Stimulated activated CD4-positive, alpha-beta T cell treated with anti-CD3 and anti-CD28 coated beads, TNF-alpha, amount 100 ng/mL, for 4 hours (primary cell): Measurements from ENCODE around the gene EMC1.
A peak's percentile ranks its signal among the peaks of the same experiment; 100 is the strongest.
"Not testable (repeated sequence)": the region's sequence is repeated elsewhere in the genome, so short reads cannot be mapped to it uniquely, and the experiment has no call there.

ENCODE experiments used
- DNase-seq, 3 experiments: peaks; one replicate each; pipeline ENCODE4 v3.0.0-alpha.2; 2020; ENCODE audit warnings: low read depth in 3 of 3

Gene EMC1

DNA sequence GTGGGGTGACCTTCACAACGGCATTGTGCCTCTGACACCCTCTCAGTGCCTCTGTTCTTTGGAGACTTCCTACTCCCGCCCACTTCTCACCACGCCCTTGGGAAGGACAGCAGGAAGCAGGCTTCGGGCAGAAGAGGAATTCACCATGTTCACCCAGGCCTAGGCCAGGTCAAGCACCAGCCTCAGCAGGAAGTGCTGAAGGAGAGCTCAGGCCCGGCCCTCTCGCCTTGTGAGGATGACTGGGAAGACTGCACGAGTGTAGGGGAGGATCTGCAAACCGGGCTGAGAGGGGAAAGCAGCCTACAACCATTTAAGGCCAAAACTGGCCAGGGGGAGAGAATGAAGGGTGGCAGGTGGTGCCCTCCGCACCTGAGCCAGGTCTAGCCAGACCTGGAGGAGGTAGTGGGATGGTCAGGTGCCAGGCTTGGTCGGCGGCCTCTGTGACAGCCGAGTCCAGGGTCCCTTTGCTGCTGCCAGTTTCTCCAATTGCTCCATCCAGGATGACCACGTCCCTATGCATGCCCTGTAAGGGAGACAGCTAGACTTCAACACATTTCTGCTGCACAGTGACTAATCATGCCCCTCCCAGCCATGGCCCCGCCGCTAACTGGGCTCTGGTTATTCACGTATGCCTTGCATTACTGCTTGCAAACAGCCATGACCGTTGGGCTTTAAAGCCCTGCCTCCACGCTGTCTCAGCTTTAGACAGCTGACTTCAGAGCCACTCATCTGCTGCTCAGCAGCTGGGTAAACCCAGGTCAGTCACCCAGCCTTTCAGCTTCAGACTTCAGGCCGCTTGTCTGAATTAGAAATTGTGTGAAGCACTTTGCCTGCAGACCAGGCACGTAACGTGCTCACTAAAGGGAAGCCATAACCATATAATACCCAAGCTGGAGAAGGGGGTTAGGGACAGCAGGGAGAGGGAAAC is 9.2 kb upstream of the EMC1 start:
- DNase-seq: no peak

DNA sequence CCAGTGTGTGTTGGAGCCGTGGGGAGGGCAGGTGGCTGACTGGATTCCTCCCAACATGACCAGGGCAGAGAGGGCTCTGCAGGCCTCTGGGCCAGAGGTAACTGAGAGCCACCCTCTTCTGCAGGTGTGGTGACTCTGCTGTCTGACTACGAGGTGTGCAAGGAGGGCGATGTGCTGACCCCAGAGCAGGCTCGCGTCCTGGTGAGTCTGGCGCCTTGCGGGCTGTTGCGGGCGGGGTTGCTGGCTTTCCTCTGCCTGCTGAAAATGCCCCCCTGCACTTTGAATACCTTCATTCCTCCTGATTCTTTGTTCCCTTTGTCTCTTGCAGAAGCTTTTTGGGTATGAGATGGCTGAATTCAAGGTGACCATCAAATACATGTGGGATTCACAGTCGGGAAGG is 7.0 kb upstream of the EMC1 start:
- DNase-seq: no peak

DNA sequence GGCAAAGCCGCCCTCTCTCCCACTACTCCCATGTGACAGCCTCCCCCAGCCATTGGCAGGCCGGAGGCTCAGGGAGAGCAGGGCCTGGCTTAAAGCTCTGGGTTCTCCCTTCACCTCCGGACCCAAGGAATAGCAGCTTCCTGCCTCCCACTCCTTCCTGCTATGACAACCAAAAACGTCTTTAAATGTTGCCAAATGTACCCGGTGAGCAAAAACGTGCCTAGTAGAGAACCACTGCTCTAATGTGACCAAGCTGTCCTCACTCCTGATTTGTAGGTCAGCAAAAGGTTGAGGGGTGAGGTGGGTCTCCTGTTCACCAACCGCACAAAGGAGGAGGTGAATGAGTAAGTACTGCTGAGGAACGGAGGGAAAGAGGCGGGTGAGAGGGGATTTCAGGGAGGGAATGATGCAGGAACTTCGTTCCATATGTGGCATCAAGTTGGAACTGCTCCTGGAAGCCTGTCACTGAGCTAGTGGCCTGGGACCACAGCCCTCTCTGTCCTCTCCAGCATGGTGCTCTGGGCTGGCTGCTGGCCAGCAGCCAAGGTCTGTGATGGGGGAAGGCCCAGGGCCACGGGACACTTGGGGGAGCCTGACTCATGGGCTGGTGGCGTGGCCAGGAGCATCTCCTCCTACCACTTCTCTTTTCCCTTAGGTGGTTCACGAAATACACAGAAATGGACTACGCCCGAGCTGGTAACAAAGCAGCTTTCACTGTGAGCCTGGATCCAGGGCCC is 6.0 kb upstream of the EMC1 start:
- no peak for DNase-seq

- not testable (repeated sequence) for DNase-seq
Measured at GRCh38 chr1:19256301-19256700, 5.0 kb upstream of the EMC1 start.

- no peak for DNase-seq
Measured at GRCh38 chr1:19255288-19255687, 4.0 kb upstream of the EMC1 start.

GRCh38 chr1:19254416-19254815 is 3.1 kb upstream of the EMC1 start:
- DNase-seq: no peak

DNA sequence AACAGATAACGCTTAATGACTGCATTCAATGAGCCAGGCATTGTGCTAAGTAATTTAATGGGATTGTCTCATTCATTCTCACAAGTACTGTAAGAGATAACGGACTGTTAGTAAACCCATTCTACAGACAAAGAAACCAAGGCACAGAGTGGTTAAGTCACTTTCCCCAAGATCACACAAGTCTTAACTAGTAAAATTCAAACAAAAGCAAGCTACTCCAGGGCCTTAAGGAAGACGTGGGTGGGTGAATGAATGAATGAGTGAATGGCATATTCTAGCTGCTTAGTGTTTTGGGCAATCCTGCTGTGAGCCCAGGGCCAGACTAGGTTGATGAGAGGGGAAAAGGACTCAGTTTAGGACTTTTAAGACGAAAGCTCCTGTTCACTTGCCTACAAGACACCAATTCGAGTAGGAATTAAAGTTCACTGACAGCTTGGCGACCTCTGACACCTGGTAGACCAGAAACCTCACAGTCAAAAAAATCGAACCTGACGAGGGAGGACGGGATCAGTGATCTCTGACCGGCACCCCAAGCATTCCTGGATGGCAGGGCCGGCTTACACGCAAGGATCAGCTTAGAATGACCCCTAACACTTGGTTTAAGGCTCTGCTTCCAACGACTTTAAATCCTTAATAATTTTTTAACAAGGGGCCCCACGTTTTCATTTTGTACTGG is 557 bp downstream of the EMC1 start:
- DNase-seq: no peak

- peak; percentile 41 to 46 (median 44) for DNase-seq
Measured at GRCh38 chr1:19240673-19241538, 10.4 kb downstream of the EMC1 start.

DNA sequence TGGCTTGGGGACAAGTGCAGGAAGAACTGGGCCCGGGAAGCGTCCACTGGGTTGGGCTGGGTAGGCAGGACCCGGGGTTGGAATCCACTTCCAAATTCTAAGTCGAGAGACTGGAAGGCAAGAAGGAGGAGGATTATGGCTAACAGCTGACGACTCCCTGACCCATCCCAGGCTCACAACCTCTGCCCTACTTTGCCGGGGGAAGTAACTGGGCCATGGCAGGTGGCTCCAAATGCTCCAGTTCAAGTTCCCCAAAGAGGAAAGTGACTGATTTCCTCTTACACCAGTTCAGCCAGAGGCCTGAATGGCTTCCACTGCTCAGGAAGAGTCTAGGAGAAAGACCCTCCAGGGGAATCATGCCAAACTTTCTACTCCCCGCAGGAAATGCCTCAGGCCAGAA is 11.4 kb downstream of the EMC1 start:
- DNase-seq: no peak

GRCh38 chr1:19234224-19234623 is 17.1 kb downstream of the EMC1 start:
- no peak for DNase-seq

DNA sequence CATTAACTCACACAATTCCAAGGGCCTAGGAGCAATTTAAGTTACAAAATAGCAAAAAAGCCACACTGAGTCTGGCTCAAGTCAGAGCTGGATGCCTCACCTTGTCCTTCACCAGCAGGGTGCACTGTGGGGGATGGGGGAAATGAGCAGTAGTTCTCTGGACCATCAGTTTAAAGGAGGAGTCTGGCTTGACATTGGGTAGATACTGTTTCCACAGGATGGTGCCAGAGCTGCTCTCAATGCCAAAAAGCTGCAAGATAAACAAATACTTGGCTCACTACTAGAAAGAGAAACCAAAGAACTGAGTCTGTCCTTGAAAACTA is 18.8 kb downstream of the EMC1 start:
- DNase-seq: no peak

- not testable (repeated sequence) for DNase-seq
Measured at GRCh38 chr1:19231736-19232523, 19.4 kb downstream of the EMC1 start.

DNA sequence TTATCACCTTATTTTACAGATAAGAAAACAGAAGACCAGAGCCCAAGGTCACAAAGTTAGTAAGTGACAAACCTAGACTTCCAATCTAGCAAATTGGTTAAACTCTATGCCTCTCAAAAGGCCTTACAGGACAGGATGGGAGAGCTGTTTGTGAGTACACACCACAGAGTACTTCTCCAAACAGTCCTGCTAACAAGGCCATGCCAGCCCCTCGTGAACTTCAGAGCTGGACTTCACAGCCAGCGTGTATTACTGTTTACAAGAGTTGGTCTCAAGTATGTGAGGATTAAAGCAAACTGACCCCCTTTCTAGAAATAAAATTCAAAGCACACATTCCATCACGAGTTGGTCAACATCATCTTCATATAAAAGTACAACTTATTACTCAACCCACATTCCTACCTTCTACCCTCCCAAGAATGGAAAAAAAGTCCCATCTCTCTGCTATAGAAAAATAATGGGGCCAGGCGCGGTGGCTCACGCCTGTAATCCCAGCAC is 21.4 kb downstream of the EMC1 start:
- DNase-seq: no peak

GRCh38 chr1:19229229-19229628 is 22.1 kb downstream of the EMC1 start:
- DNase-seq: no peak

GRCh38 chr1:19222979-19223824 is 28.1 kb downstream of the EMC1 start:
- DNase-seq: no peak

GRCh38 chr1:19222573-19222972 is 28.8 kb downstream of the EMC1 start:
- no peak for DNase-seq

- DNase-seq: no peak
Measured at GRCh38 chr1:19220991-19221390, 30.3 kb downstream of the EMC1 start.

DNA sequence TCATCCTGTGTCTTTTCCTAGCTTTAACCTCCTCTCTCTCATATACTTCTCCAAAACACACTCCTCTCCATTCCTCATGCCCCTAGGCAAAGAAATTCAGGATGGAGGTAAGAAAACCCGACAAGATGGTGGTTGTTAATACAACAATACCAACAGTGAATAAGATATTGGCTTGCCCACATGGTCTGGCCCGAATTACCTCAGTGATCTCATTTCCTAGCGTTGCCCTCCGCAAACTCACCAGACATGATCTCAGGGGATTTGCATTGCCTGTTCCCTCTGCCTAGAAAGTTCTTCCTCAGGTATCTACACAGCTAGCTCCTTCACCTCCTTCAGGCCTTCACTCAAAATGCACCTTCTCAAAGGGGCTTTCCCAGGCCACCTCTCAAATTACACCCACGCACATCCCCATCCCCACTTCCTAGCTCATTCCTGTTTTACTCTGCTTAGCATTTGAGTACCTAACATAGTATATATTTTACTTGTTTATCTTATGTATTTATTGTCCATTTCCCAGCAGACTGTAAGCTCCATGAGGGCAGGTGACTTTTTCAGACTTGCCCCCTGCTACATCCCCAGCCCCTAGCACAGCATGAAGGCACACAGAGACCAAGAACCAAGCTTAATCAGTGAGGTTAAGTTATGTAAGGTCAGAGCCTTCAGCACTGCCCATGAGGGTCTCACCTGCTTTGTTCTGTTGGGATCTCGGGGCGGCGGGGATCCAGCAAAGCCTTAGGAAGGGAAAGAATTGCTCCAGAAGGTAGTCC is 31.1 kb downstream of the EMC1 start:
- DNase-seq: no peak

DNA sequence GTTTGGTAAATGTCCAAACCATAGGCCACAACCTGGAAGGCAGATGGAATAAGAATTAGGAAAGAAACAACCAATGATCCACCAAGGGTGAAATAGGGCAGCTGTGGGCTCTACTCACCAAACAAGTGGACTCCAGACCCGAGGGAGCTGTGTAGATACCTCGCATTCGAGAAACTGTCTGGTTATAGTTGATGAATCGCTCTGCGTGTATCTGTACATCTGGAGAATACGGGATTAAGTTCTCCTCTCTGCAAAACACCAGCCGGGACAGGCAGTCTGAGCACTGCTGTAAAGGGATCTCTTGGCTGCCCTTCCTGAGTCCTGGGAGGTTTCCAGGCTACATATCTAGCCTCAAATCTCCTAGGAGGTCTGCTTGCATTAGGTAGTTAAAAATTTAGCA is 31.9 kb downstream of the EMC1 start:
- no peak for DNase-seq
